Hepatocyte (in vitro differentiated cells): ENCODE measurements around the gene CASP4.

Experiments
- EZH2 ChIP-seq: fragments of 200-600 bp; sonication (generic); IDR thresholded peaks from 2 replicates; pipeline ENCODE4 v1.6.1; 2016; ENCODE audit warnings: antibody characterized with exemption, mild to moderate bottlenecking, borderline replicate concordance
- EZH2phosphoT487 ChIP-seq: fragments of 200-600 bp; sonication (generic); IDR thresholded peaks from one replicate; pipeline ENCODE4 v1.6.1; 2018; ENCODE audit warnings: antibody characterized with exemption, mild to moderate bottlenecking, low read depth, moderate library complexity; ENCODE audit not compliant: unreplicated experiment, severe bottlenecking
- TF ChIP-seq, protein P1 (sequence below): fragments of 200-600 bp; sonication (generic); IDR thresholded peaks from 2 replicates; pipeline ENCODE4 v1.5.1; 2016; ENCODE audit warnings: antibody characterized with exemption, mild to moderate bottlenecking; ENCODE audit not compliant: poor library complexity

DNA sequence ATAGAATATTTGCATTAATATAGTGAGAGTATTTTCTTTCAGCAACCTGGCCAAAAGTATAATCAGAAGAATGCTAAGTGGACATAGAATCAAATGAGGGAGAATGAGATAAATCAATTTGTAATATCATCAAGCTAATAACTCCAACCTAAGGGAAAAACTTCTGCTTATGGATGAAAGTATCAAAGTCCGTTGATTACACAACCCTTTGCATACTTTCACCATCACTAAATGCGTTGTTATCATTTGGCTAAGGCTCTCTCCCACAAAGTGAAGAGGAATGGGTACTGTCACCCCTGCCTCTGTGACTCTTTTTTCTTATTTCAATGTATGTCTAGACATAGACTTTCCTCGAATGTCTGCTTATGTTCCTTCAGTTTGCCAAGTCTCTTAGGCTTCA, 16.4 kb upstream of the CASP4 start:
- TF ChIP-seq, protein P1, sequence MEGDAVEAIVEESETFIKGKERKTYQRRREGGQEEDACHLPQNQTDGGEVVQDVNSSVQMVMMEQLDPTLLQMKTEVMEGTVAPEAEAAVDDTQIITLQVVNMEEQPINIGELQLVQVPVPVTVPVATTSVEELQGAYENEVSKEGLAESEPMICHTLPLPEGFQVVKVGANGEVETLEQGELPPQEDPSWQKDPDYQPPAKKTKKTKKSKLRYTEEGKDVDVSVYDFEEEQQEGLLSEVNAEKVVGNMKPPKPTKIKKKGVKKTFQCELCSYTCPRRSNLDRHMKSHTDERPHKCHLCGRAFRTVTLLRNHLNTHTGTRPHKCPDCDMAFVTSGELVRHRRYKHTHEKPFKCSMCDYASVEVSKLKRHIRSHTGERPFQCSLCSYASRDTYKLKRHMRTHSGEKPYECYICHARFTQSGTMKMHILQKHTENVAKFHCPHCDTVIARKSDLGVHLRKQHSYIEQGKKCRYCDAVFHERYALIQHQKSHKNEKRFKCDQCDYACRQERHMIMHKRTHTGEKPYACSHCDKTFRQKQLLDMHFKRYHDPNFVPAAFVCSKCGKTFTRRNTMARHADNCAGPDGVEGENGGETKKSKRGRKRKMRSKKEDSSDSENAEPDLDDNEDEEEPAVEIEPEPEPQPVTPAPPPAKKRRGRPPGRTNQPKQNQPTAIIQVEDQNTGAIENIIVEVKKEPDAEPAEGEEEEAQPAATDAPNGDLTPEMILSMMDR = no peak
- no peak for TF ChIP-seq EZH2
- no peak for TF ChIP-seq EZH2phosphoT487
